ENCODE results near the gene STEAP1B.
"Not testable (repeated sequence)": the region's sequence is repeated elsewhere in the genome, so short reads cannot be mapped to it uniquely, and the experiment has no call there.

Gene STEAP1B

DNA sequence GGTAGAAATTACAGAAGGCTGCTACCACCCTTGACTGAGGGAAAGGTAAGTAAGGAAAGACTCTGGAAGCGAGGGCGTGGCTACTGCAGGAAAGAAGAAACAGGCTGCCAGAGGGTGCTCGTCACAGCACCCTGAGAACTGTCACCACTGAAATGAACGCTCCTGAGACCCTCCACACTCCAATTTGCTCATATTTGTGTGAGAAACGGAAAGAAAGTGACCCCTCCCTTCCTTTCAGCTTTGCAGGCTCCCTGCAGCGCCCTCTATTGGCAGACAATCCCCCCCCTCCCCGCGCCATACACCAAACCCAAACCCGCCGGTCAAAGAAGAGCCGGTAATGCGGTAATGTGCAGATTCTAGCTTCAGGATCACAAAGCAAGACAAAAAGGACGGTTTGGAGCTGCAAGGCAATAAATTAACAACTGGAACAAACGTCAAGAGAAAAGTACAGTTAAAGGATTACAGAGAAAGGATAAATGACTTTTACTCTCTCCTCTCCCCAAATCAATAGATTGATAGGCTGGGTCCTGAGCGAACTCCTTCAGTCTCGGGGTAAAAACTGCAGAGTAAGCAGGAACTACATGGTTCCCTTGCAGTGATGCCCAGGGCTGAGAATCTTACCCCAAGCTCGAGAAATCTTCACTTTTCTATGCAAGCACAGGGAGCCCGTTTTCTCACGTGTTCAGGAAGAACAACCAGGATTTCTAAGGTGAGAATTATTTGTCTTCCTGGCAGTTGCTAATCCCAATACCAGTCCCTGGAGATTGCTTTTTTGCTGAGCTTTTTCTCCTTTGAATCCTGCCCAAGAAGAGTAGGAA is 47.6 kb downstream of the STEAP1B start:
- DNase-seq = peak; percentile 76

DNA sequence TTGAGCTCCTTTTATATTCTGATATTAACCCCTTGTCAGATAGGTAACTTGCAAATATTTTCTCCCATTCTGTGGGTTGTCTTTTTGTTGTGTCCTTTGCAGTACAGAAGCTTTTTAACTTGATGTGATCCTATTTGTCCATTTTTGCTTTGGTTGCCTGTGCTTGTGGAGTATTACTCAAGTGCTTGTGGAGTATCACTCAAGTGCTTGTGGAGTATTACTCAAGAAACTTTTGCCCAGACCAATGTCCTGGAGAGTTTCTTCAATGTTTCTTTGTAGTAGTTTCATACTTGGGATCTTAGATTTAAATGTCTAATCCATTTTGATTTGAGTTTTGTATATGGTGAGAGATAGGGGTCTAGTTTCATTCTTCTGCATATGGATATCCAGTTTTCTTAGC is 50.0 kb downstream of the STEAP1B start:
- not testable (repeated sequence) for DNase-seq

DNA sequence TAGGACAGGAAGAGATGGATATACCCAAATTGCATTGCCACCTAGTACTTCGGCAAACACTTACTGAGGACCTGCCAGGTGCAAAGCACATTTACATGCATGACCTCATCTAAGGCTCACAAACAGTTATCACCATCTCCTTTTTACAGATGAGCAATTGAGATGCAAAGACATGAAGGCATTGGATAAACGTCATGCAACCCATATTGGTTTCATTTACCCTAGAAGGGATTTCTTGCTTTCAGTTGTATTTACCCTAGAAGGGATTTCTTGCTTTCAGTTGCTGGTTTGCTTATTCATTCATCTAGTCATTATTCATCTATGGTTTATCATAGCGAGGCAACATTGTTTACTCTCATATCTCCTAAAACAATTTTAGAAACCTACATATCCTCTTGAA is 52.2 kb downstream of the STEAP1B start:
- no peak for DNase-seq

DNA sequence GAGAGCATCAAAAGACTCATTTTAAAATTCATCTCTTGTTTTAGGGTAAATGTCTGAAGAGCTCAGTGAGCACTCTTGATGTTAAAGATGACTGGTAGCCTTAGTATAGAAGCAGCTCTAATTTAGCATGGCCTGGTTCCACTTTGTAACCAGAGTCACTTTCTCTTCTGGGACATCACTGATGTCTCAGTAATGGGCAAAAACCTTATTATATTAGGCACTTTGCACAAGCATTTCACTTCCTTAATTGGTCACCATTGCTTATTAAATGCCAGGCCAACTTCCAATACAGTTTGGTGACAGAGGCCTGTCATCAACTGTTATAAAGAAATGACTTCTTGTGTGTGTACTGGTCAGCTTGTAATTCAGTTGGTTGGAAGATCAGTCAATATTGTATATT is 53.0 kb downstream of the STEAP1B start:
- no peak for DNase-seq

DNA sequence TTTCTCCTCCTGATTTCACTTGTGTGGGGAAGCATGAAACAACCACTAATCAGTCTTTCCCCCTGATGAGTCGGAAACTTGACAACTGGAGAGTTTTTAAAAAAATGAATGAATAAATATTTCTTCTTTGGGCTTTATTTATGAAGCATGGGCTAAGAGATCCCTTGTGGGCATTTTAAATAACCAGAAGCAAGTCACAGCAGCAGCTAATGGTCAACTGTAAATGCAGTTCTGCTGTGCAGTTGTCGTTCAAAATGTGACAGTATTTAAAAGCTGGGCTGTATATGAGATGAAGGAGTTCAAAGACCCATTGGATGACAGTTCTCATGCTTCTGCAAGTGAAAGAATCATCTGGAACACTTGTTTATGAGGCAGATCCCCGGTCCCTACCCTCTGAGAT is 54.1 kb downstream of the STEAP1B start:
- no peak for DNase-seq

DNA sequence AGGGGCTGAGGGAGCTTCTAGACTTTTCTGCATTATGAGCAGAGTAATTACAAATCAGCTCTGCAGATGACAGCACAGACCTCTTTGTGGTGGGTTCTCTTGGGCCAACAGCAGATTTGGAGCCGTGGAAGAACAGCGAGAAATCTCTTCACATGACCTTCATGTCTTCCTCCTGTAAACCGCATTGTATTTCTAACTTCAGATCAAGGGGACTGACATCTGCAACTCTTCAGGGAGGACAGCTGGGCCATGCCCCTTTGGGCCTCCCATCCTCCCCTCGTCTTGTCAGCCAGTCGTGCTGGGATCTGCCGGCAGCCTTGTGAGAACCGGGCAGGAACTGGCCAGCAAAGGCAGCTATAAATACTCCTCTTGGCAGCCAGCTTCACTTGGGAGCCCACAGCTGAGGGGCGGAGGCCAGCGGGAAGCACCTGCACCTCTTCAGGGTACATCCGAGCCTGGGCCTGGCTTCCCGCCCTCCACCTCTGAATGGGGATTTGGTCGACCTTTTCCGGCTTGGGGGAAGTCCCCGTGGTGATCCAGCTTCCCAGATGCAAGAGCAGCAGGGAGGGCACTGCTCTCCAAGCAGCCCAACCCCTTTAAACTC is 54.7 kb downstream of the STEAP1B start:
- DNase-seq = no peak

DNA sequence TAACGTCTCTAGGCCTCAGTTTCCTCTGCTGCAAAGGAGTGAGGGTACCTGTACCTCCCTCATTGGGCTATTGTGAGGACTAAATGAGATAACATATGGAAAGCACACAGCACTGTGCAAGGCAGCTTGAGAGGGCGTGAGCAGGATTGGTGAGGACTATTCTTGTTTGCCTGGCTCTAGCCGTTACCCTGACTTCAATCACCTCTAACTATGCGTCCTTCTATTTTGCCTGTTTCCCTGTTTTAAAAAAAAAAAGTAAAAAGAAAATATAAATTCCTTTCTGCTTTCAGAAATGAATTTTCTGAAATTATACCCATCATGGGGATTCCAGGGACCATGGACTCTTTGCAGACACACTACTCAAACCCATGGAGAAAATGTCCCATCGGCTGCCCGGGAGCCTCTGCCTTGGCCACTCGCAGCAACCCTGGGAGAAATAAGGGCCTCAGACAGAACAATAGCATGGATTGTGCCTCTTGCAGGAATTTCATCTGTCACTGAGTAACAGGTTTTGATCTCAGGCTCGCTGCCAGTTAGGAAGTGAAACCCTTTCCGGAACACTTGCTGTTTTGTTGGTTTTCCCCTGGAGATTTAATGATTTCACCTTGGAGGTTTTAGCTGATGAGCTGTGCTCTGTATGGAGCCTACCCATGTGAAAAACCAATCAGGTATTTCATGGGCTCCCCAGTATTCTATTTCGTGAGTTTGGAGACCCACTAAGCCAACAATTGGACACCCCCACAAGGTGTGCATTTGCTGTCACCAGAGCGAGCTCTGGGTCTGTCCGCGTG is 55.6 kb downstream of the STEAP1B start:
- peak; percentile 4 for DNase-seq

DNA sequence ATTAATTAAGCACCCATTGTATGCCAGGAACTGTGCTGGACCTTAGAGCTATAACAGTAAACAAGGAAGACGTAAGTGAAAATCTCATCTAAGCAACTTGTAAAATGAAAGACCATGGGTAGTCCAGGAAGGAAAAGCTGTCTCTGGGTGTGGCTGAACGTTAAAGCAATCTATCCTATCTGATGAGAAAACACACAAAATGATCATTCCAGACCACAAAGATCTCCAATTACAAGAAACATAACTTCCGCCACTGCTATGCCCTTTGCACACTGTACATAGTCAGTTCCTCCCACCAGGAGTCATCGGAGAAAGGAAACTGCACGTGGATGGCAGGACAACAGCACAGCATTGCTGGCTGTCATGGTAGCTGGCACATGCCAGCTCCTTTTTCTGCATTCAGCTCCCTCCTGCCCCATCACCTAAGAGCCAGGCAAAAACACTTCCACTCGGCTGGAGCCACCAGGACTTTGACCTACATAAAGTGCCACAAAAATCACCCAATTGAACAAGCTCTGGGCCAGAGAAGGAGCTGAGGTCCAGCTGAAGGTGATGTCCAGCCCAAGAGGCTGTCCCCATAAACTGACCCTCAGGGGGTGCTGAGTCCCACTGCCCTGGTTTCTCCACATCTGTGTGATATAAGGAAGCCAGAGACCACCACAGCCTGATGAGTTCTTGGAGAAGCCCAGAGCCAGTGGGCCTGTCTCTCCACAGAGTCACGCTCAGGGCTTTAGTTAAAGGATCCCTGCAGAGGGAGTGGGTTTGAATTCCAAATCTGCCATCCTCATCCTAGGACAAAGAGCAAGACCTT is 56.4 kb downstream of the STEAP1B start:
- DNase-seq = no peak

DNA sequence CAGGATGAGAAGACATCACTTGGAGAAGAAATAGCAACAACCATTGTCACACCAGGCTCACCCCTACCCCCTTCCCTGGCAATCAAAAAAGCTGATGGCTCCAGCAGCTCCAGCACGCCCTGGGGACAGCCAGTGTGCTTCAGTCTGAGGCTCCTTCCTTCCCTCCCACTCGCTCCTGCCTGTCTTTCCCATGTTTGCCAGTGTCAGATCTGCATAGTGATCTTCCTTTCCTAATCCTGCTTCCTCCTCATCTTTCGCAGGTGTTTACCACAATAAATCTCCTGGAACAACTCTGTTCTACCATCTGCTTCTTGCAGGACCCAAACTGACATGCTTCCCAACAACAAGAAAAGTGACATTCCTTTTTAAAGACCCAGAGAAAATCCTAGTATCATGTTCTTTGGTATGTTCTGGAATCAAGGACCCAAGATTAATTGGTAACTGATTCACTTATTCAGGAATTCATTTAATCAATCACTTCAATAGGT is 57.1 kb downstream of the STEAP1B start:
- no peak for DNase-seq

DNA sequence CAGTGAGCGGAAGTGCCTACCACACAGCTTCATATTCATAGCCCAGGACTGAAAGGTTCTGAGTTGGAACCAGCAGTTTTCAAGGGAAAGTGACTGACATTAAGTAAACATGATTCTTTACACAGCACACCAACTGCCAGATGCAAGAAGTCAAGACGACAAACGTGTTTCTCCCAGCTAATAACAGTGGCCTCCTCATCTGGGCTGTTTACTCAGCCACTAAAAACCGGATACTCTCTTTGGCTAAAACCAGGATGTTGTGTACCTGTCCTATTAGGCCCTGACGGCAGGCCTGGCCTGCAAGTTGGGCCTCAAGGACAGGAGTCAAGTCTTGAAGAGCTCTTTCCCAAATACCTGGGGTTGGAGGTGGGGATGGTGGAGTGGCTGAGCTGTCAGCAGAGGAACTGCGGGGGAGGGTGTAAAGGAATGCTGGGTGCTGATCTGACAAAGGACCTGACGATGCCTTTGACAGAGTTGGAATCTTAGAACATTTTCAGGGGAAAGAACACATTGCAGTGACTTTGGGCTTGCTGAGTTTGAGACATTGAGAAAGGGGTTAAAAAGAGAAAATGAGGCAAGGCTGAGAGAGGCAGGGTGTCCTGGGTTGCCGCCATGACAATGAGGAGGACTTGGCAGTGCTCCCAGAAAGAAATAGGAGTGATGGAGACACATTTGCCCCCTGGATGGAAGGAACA is 57.7 kb downstream of the STEAP1B start:
- no peak for DNase-seq

DNA sequence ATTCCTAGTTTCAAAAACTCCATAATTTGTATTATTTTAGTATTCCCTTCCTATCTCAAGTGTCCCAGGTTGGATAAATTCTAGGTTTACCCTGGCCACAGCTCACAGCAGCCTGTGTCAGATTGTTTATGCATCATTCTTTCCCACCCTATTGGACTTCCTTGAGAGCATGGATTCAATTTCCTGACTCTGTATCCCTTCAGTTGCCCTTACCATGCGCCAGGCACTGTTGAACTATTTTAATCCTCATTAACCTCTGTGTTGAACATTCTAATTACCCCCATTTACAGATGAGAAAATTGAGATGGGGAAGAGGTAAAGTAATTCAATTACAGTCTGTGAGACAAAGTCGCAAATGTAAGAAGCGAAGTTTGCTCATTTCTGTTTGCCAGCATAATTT is 58.8 kb downstream of the STEAP1B start:
- no peak for DNase-seq

DNA sequence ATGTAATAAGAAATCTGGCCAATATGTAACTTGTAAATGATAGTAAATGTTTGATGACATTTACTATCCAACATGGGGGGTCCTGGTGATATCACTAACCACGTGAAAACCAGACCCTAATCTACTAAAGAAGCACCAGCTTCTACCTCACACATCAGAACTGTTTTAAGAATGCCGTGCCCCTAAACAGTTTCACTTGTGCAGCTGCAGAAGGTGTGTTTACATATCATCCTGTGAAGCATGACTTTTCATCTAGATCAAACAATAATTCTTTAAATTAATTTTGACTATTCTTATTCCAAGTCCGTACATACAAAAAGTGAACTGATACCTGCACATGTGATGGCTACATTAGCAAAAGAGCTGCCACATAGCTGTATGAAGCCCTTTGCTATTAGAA is 61.0 kb downstream of the STEAP1B start:
- no peak for DNase-seq

DNA sequence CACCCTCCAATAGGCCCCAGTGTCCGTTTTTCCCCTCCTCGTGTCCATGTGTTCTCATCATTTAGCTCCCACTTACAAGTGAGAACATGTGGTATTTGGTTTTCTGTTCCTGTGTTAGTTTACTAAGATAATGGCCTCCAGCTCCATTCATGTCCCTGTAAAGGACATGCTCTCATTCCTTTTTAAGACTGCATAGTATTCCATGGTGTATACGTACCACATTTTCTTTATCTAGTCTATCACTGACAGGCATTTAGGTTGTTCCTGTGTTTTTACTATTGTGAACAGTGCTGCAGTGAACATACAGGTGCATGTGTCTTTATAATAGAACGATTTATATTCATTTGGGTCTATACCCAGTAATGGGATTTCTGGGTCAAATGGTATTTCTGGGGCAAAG is 63.4 kb downstream of the STEAP1B start:
- DNase-seq = not testable (repeated sequence)

DNA sequence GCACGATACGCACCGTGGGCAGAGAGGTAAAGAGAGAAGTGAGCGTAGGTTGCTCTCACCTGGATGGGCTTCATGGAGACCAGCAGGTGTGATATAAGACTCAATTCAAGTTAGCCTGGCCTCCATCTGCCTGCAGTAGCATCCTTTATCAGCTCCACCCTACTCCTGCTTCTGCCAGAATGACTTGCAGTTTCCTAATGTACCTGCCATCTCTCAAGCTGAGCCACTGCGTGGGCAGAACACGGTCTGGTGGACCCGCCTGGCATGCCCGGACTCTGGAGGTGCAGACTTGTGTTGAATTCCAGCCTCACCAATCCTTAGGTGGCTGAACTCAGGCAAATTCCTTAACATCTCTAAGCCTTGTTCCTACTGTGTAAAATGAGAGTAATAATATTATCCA is 64.3 kb downstream of the STEAP1B start:
- DNase-seq = no peak

DNA sequence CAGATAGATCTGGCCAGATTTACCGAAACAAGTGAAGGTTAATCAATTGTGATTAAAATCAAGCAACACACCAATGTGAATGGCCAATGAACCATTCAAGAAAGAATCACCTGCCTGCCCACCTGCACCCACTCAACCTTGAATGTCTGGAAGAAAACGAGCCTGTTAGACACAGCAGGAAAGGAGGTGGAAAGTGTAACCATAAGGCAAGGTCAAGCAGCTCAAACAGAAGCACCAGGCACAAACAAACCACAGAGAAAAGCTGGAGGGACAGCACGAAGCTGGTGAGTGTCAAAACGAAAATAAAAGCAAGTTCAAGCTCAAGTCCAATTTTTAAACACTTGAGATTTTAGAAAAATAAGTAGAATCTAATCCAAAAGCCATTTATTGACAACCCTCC is 64.9 kb downstream of the STEAP1B start:
- no peak for DNase-seq

DNA sequence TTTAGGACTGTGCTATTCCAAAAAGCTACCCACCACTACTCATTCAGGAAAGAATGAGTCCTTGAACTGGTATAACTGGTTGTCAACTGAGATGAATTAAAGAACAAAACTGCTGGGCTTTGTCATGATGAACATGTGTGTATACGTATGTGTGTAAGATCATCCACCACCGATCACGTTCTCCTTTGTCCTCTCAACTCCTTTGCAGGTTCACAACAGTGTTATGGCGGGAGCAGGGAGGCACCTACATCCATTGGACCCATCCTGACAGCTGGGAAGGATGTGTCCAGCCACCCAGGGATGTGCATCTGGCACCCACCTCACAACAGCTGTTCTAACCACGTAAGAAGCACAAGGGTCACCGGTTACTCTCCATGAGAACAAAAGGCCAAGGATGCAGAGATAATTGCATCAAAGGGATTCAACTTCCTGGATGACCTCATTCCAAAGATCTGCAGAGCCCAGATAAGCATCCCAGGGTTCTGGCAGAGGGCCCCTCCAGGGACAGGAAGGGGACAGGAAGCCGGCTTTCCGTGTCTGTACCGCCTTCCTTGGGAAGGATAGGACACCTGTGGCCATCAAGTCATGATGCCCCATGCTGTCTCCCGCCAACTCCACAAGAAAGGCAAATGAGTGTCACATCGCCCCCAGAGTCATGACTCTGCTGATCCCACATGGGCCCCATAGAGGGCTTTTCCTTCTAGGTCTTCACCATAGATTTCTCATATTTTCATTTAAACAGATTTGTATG is 66.1 kb downstream of the STEAP1B start:
- DNase-seq = no peak

DNA sequence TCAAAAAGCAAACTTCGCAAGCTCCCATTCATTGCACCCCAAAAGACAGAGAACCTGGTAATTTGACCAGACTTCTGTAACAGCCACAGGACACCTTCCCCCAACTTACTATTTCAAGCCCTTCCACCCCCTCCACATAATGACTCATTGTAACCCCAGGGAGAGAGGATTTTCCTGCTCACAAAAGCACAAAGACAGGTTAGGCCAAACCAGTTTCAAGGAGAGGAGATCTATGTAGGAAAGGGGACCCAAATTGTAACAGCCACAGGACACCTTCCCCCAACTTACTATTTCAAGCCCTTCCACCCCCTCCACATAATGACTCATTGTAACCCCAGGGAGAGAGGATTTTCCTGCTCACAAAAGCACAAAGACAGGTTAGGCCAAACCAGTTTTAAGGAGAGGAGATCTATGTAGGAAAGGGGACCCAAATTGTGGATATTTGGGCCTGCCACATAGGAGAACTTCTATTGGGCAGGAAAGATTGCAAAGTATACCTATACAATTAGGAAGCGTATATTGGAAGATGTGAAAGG is 66.8 kb downstream of the STEAP1B start:
- not testable (repeated sequence) for DNase-seq

DNA sequence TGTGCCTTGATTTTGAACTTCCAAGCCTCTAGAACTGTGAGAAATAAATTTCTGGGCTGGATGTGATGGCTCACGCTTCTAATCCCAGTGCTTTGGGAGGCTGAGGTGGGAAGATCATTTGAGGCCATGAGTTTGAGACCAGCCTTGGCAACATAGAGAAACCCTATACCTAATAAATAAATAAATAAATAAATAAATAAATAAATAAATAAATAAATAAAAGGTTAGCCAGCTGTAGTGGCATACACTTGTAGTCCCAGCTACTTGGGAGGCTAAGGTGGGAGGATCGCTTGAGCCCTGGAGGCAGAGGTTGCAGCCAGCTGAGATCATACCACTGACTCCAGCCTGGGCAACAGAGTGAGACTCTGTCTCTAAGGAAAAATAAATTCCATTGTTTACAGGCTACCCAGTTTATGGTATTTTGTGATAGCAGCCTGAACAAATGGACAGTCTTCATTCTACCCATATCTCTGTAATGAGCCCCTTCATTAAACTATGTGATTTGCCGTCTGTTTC is 67.7 kb downstream of the STEAP1B start:
- DNase-seq = no peak

DNA sequence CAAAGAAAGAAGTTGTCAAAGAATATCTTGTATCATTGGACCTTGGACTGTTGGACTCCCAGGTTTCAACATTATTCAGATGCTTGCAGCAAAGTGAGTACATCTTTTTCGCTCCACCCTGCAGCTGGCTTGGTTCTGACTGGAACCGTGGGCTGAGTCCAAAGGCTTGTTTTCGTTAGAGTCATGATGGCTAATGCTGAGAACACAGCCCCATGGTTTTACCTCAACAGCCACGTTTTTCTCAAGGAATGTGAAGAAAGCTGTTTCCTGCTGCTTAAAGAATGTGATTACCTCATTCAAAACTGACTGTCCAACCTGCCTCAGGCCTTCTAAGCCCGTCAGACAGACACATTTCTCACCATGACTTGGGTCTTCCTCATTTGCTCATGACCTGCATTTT is 69.5 kb downstream of the STEAP1B start:
- no peak for DNase-seq

DNA sequence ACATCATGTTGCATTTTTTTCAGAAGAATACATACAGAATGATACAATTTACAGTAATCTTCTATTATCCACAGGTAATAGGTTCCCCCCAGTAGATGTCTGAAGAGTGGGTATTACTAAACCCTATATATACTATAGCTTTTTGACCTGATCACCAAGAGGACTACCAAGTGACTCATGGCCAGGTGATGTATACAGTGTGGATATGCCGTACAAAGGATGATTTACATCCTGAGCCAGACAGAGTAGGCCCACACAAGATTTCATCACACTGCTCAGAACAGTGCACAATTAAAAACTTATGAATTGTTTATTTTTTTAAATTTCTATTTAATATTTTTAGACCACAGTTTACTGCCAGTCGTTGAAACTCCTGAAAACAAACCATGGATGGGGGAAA is 70.6 kb downstream of the STEAP1B start:
- no peak for DNase-seq

DNA sequence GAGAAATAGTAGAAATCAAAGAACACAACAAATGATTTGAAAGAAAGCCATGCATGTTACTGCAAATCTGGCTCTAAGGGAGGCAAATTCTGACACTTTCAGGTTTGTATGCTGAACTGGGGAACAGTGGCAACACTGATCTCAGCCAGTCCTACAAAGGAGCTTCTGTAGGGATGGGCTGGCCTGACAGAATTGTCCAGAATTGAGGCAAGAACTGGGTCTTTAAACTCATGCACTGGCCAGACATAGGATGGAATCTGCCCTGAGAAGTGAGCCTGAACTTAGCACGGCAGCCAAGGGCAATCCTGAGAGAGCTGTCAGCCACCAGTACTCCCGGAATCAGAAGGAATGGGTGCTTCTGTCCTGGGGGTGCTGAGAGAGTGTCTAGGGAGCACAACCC is 72.1 kb downstream of the STEAP1B start:
- DNase-seq = peak; percentile 2

Measured in midbrain (tissue), 1 donor.